NCI-H226 (cell line): Measurements from ENCODE around the gene TRAF1.

ENCODE experiments used
- DNase-seq: peaks from one replicate; pipeline ENCODE4 v3.0.0-alpha.2; 2015

TRAF1 gene

DNA sequence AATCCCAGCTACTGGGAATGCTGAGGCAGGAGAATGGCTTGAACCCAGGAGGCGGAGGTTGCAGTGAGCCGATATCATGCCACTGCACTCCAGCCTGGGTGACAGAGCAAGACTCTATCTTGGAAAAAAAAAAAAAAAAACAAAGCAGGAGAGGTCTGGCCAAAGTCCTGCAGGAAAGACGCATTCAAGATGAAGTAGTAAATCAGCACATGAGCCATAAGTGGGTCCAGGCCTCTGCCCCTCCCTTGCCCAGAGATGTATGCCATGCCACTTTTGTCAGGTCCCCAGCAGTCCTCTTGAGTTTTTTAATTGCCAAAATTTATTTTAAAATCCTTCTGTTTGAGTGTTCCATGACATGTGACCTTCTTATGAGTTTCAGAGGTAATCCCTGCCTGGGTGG is 41.1 kb downstream of the TRAF1 start:
- no peak for DNase-seq

DNA sequence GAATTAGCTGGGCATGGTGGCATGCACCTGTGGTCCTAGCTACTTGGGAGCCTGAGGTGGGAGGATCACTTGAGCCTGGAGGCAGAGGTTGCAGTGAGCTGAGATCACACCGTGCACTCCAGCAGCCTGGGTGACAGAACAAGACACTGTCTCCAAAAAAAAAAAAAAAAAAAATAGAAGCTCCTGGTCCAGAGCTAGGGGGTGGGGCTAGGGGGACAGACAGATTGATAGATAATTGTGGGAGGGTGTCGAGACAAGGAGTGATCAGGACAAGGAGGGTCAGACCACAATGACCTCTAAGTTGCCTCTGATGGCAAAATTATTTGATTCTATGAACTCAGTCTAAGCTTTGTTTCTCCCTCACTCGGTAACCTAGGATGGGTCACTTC is 43.0 kb downstream of the TRAF1 start:
- DNase-seq, result no peak

DNA sequence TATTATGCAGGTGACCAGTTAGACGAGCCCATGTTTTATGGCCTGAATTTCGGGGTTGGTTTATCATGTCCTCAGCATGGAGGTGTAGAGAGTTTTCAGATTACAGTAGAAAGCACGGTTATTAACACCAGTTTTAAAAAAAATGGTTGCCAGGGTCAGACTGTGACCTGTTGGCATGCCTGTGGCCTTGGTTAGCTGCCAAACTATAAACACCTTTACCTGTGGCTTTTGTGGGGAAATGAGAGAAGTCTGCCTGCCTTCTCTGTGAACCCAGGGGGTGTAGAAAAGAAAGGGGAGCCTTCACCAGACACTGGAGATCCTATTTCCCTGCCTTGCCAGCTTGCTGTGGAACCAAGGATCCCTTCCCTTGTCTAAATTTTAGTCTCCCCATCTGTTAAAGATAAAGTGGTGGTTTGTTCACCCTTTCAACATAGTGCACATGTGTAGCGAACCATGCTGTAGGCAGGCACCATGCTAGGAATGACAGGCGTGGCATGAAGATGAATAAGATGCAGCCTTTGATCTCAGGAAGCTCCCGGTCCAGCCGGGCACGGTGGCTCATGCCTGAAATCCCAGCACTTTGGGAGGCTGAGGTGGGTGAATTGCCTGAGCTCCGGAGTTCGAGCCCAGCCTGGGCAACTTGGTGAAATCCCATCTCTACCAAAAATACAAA is 43.5 kb downstream of the TRAF1 start:
- DNase-seq, result no peak

DNA sequence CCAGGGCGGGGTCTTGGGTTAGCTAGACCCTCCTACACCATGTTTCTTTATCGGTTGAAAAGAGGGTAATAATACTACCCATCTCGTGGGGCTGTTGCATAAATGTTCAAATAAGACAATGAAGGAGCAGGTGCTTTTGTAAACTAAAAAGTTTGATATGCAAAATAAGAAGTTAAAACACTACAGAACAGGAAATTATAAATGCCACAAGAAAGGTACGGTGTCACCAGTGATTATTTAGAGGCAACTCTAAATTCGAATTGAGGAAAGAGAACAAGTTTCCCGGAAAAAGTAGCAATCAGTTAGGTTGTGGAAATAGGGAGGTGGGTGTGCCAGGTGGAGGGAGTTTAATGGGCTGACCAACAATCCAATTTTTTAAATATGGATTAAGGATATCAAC is 47.1 kb downstream of the TRAF1 start:
- DNase-seq, result no peak

DNA sequence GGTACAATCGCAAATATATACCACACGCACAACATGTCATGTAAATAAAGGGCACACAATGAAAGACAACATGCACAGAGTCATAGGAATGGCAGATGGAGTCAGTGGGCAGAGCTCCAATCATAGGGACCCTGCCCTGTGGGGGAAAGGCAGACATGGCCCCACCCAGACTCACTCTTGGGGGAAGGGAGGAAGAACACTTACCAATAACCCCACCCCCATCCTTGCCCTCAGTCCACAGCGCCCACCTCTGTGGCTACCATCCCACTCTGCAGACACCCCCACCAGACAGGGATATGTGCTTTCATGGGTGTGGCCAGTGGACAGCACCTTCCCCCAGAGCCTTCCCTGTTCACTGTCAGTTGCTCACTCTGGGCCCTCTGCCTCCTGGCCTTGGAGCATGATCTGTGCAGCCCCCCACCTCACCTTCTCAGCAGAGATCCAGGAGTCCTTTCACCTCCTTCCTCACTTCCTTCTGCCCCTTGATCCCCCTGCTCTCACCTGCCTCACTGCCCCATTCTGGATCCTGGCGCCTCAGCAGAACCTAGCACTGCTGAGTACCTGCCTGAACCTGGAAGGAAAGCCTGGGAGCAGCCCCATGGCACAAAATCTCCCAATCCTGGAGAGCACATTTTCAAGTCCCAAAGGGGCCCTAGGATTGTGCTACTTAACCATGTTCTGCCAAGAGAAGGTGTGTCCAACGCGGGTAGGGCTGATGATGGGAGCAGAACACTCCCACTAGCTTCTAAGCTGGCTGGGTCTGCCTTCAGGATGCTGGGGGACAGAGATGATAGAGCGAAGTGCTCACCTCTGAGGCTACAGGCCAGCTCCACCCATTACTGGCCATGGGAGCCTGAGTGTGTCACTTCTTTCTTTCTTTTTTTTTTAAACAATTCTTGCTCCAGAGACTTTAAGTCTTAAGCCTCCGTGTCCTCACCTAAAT is 48.1 kb downstream of the TRAF1 start:
- DNase-seq, result no peak

DNA sequence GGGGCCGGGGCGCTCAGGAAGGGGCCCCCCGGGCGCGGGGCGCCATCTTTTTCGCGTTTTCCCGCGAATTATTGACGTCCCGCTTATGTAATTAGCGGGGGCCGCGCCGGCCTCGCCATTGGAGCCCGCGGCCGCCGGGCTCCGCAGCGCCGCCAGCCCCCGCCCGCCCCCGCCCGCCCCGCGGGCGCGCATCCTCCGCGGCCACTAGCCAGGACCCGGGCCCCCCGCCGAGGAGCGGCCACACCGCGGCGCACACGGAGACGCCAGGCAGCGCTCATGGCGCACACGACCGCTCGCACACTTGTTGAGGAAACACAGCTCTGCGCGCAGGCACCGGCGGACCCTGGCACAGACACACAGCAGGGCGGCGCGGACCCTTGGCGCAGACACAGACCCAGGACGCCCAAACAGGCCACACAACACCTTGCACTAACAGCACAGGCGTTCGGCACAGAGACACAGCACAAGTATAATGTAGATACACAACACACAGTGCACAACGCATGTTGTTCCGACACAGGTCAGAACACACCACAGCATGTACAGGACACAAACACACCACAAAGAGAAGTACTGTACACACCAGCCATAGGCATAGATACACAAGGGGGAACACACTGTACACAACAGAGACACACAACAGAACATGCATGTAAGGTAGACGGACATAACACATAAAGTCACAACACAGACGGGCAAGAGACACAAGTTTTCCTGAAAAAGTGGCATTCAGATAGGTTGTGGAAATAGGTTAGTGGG is 49.1 kb downstream of the TRAF1 start:
- peak; percentile 51 for DNase-seq

DNA sequence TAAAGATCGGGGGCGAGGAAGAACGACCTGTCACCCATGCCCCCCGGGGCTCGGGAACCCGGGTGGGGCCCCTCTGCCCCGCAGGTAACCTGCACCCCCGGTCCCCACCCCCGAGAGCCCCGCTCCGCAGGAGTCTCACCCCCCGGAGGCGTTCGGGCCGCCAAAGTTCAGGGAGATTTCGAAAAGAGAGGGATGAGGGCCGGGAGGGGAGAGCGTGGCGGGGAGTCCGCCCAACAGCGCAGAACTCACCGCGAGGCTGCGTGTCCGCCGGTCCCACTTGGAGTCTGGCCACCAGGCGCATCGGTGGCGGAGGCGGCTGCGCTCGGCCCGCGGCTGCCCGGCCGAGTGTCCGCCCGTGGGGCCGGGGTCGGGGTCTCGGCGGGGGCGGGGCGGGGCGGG is 49.8 kb downstream of the TRAF1 start, which contains the start of gene PHF19:
PHF19 (minus strand) TSS at position 347 of the 399 bp plus-strand sequence. CDS start 2,447 bp downstream, outside the sequence.
- peak; percentile 43 for DNase-seq

DNA sequence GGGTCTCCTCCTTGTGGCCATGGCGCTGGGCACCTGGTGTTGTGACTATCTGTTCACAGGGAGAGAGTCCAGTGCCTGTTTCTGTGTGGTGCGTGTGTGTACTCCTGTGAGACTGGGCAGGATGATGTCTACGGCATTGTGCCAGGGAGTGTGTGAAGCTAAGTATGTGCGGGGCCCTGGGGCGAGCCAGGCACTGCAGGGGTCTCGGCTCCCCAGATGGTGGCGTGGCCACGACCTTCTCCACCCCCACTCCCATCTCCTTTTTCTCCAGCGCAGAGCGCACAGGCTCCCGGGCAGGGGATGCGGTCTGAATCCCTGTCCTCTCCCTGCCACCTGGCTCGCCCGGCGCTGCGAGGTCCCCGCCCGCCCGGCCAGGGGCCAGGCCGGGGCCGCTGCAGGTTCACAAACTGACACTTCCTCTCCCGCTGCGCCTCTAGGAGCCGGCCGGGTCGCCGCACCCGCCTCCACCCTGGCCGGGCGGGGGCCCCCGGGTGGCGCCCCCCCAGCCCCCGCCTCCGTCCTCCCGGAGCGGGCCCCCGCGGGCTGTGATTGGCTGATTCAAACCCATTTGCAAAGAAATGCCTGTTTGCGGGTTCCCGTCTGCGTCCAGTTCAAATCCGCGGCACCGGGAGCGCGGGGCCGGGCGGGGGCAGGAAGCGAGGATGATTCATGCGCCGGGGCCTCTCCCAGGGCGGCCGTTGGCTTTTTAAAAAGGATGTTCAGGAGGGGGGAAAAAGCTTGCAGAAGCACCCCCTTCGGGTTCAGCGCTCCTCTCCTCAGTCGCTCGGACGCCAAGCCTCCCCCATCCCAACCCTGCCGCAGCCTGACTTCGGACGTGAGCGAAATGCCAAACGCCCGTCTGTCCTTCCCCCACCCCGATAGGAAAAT is 50.4 kb downstream of the TRAF1 start:
- DNase-seq, result peak; percentile 86

DNA sequence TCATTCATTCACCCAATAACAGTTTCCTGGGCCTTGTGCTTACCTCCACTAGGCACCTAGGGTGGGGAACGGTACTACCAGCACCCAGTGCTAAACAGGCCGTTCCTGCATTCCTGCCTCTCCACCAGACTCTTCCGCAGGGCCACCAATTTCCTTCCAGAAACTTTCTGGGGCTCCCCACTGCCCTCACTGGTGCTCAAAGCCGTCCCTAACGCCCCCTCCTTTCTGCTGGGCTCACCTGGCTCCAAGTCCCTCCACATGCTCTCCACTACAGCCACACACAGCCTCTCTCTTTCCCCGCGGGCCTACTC is 51.0 kb downstream of the TRAF1 start:
- DNase-seq, result no peak

DNA sequence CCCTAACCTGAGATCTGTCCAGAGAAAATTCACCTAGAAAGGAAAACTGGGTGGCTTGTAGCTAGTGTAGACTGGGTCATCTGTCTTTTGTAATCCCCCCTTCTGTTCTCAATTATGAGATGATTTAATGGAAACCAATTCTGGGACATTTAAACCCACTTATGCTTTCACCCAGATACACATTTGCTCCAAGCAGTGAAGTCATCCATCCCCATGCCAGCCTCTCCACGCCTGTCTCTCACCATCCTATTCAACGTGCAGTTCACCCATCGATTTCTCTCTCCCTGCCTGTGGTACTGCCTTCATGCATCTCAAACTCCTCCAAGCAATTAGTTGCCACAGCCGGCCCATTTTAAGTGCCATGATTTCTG is 51.4 kb downstream of the TRAF1 start:
- no peak for DNase-seq

DNA sequence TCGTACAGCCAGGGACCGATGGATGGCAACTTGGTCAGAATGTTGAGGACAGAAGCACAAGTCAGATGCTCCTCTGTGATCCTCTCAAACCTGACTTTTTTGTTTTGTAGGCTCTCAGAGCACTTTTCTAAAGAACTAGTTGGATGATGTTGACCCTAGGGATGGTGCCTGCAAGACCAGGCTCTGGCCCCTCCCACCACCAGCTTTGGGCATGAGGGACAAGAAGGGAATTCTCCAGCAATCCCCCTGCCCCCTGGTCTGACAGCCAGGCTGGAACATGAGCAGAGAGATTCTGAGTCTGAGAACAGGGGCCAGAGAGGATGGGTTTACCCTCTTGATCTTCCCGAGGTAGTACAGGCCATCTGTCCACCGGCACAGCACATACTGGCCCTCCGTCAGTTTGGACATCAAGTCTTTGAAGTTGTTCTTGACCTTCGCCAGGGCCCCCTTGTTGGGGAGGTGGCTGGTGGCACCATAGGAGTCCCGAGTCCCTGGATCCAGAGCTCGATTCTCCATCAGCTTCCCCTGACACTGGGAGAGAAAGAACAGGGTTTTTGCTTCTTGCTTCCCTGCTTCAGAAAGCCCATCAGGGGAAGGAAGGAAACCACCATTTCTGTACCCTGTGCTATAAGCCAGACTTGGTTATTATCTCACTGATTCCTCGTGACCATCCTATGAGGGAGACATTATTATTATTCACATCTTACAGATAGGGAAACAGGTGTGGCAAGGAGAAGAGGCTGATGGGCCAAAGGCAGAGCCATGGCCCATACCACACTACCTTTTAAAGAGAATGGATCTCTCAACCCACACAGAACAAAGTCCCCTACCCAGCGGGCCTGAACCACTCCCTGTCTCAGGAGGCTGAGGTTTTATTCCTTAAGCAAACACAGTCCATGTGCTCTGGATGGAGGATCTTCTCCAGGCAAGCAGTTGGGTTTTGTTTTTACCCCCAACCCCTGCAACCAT is 52.1 kb downstream of the TRAF1 start:
- no peak for DNase-seq

DNA sequence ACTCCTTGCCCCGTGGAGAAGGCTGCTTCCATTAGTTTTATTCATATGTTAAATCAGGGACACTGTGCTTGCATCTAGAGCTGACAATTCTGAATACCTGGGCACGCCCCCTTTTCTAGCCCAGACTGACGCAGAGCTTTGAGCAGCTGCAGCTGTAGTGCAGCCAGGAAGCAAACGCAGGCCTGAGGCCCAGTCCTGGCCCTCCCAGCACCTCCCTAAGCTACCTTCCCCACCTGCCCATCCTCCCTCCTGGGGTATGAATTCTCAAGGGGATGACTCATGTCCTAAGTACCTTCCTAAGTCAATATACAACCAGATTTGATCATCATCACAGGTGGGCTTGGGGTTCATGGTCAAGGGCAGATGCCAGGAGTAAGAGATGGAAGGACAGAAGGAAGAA is 53.1 kb downstream of the TRAF1 start:
- peak; percentile 72 for DNase-seq

DNA sequence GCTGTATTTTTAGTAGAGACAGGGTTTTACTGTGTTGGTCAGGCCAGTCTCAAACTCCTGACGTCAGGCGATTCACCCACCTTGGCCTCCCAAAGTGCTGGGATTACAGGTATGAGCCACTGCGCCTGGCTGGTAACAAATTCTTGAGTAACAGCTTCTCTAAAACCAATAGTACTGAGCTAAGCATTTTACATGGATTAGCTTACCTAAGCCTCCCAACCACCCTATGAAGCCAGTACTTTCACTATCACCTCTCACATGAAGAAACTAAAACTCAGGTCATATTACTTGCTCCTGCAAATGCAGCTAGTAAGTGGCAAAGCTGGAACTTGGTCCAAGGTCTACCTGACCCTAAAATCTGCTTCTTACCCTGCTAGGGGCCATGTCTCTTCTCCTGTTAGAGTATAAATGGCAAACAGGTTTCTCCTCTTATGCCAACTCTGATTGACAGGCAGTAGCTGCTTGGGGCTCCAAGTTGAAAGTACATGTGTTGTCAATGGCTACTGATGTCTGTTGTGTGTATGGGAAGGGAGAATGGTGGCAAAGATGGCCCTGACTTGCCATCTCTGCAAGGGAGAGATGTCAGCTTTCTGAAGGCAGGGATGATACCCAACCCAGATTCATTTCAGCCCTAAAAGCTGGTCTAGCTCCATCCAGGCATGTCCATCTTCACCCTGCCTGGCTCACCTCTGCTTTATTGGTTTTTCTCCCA is 53.6 kb downstream of the TRAF1 start:
- no peak for DNase-seq

DNA sequence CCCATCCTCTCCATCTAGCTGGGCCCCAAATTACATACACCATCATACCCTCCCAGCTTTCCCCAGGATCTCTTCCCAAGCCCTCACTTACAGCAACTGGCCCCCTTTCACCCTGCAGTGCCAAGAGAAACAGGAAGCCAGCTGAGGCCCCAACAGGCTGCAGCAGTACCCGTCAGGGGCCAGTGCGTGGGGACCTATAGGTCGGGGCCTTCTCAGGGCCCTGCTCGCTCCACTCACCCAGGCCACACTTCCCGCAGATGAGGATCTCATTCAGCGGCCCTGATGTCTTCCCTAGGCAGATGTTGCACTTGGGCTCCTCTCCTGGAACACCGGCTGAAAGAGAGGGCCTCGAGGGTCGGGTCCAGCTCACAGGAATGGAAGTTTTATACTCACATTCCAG is 56.4 kb downstream of the TRAF1 start:
- DNase-seq, result no peak

DNA sequence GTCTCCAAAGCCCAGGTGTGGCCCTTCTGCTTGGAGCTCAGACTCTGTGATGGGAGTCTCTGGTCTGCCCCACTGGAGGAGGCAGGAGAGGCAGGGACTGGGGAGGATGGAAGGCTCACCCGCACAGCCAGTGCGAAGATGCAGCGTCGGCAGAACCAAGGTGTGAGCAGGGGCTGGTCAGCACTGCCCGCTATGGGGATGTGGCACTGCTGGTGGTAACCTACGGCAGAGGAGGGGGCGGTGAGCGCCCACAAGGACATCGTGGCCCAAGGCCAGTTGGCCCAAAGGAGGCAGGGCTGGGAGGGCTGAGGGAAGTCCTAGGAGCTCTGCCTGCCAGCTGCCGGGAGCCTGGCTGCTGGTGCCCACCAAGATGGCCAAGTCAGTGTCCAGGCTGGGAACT is 56.9 kb downstream of the TRAF1 start:
- no peak for DNase-seq

DNA sequence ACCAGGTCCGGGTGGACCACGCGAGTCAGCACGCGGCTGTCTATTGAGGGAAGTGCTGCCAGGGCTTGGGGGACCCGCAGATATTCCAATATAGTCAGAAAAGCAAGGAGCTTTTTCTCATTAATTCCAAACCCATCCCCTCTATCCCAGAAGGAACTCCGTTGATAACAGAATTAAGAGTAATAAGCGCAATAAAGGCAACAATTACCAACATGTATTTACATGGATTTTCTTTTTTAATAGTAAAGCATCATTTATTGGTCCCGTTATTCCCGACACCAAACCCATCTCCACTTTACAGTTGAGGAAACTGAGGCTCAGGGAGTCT is 57.3 kb downstream of the TRAF1 start:
- DNase-seq, result no peak

DNA sequence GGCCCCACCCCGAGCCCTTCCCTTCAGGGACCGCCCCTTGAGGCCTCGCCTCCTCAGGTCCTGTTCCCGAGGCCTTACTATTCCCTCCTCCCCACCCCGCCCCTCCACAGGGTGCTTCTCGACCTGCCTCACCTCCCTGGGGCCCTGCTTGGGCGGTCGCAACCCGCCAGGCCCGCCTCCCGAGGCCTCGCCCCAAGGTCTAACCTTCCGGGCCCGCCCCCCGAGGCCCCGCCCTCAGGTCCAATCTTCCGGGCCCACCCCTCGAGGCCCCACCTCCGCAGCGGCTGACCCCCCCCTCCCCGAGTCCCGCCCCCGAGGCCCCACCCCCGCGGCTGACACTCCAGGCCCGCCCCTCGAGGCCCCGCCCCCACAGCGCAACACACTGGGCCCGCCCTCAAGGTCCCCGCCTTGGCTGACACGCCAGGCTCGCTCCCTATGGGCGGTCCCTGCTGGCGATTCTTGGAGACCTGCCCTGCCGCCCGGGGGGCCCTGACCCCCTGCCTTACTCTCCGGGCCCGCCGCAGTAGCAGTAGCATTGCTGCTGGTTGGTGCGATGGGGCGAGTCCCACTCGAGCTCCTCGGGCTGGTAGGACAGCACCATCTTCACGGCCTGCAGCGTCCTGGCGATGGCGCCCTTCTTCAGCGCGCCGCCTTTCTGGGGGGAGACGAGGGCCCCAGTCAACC is 57.8 kb downstream of the TRAF1 start:
- DNase-seq, result peak; percentile 97

DNA sequence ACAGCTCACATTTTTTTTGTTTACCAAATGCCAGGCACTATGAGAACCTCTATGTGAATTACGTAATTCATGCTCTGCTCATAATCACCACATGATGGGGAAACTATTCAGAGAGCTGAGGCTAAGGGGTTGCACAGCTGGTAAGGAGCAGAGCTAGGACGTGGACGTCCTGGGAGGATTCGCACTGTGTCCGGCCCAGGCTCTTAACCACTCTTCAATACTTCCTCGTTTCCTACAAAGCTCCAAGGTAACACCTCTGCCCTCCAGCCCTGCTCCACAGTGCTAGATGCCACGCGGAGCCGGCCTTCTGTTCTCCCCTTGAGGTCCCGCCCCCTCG is 58.3 kb downstream of the TRAF1 start:
- DNase-seq, result no peak

DNA sequence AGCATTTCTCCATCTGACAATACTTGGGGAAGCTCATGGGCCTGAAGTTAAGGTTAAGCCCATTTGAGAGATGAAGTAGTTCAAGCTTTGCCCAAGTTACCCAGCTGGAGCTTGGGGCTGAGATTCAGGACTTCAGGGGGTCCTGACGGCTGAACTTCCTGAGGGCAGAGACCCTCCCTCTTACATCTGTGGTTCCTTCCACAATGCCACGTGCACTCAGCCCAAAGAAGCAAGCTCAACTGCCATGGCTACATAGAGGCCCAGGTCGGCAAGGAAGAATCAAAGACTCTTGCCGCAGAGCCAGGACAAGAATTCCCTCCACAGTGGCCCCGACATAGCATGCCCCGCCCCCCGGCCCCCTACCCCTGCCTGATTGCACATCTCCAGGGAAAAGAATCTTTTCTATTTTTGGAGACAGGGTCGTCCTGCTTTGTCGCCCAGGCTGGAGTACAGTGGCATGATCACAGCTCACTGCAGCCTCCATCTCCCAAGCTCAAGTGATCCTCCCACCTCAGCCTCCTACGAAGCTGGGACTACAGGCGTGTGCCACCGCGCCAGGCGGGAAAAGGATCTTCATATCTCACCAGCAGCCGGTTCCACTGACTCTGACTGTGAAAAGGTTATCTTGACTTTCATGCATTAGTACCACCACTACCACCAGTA is 58.8 kb downstream of the TRAF1 start:
- DNase-seq, result no peak

DNA sequence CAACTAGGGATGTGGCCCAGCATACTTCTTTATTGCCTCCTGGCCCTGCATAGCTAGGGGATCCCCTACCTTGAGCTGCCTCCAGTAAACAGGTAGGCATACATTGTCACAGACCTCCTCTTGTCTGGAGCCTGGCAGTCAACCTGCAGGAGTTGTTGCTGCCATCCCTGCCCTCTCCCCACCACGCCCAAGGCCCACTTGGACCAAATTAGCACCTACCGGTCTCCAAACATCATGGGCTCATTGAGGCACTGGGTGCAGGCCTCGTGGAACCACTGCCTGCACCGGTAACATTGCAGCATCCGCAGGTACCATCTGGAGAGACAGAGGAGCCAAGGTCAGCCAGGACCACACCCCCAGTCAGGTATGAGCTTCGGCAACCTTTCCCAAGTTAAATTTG is 59.9 kb downstream of the TRAF1 start:
- DNase-seq, result no peak
